ENCODE measurements around the gene NYNRIN. TPM values are rescaled to one million over a fixed set of nuclear protein-coding genes. Genes with fewer than 3 reads are reported as not detected.
A peak's percentile ranks its signal among the peaks of the same experiment; 100 is the strongest.

Gene NYNRIN
- total RNA-seq, 1 experiment from 2014 or later: 0.03 TPM

GRCh38 chr14:24426150-24426911, 27.5 kb downstream of the NYNRIN start:
- DNase-seq (ENCODE audit: low read depth): no peak
- in situ Hi-C loops (cut with HindIII; ENCODE audit: low pct_unique_long_range_greater_than_20kb, low sequenced_read_pairs): no loop called here

GRCh38 chr14:24426912-24427536, 28.2 kb downstream of the NYNRIN start:
- in situ Hi-C loops (cut with HindIII; ENCODE audit: low pct_unique_long_range_greater_than_20kb, low sequenced_read_pairs): no loop called here
- no peak for DNase-seq (ENCODE audit: low read depth)

- in situ Hi-C loops (cut with HindIII; ENCODE audit: low pct_unique_long_range_greater_than_20kb, low sequenced_read_pairs): no loop called here
- DNase-seq (ENCODE audit: low read depth): no peak
Measured at GRCh38 chr14:24427537-24428508, 29.0 kb downstream of the NYNRIN start.

- DNase-seq (ENCODE audit: low read depth): no peak
- in situ Hi-C loops (cut with HindIII; ENCODE audit: low pct_unique_long_range_greater_than_20kb, low sequenced_read_pairs): no loop called here
Measured at GRCh38 chr14:24428628-24429394, 30.0 kb downstream of the NYNRIN start.

GRCh38 chr14:24429395-24430142, 30.8 kb downstream of the NYNRIN start, which contains the start of the genes CBLN3 and KHNYN:
Gene CBLN3 (minus strand): TSS chr14:24429668. CDS start chr14:24429054, 614 bp downstream.
Gene KHNYN (plus strand): TSS chr14:24429954. CDS start chr14:24430731, 777 bp downstream.
- in situ Hi-C loops (cut with HindIII; ENCODE audit: low pct_unique_long_range_greater_than_20kb, low sequenced_read_pairs): loop anchor here (10.0 kb wide), 1 partner anchor 95 kb away; the partner anchor contains the start of genes ADCY4 and RIPK3
- peak; percentile 82 for DNase-seq (ENCODE audit: low read depth)

DNA sequence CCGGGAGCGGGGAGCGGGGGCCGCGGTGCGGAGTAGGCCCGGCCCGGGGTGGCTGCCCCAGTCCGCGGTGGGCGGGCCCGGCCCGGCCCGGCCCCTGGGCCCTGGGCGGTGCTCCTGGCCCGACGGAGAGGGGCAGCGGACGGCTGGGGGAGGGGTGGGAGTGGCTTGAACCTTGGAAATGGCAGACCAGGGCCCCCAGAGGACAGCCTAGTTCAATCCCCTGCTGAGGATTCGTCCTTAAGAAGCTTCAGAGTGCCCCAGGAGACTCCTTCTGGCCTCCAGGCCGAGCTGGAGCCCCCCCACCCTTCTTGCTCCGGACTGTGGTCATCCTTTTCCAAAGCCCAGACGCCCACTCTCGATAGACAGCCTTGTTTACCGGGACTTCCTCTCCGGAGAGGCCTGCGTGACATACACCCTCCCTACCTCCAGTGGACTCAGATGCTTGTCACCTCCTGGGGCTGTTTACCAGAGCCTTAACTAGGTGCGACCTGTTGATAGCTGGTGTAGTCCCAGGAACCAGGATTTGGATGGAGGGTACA, 31.4 kb downstream of the NYNRIN start:
- in situ Hi-C loops (cut with HindIII; ENCODE audit: low pct_unique_long_range_greater_than_20kb, low sequenced_read_pairs): loop anchor here (10.0 kb wide), 1 partner anchor 95 kb away; the partner anchor contains the start of genes ADCY4 and RIPK3
- peak; percentile 77 for DNase-seq (ENCODE audit: low read depth)

DNA sequence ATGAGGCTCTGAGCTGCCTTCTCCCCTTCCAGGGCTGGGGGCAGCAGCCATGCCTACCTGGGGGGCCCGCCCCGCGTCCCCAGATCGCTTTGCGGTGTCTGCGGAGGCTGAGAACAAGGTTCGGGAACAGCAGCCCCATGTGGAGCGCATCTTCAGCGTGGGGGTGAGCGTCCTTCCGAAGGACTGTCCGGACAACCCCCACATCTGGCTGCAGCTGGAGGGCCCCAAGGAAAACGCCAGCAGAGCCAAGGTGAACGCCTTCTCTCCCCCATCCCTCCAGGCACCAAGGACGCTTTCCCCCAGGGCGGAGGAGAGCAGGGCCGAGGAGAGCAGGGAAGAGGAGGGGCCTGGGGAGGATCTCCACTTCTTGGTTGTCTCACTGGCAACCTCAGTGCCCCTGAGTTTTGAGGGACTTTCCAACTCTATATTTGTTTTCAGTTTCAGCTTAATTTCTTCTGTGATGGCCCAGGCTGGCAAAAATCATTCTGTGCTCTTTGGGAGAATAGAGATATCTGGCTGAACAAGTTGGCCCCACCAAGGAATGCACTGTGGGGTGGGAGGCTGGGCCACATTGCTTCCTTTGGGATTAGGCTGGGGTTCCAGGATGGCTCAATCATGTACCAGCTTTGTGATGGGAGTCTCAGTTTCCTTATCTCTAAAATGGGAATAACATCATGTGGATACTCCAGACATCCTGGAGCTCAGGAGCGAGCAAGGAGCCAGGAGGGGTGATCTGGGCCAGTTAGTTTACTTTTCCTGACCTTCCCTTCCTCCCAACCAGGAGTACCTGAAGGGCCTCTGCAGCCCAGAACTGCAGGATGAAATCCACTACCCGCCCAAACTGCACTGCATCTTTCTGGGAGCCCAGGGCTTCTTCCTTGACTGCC, 32.1 kb downstream of the NYNRIN start:
- in situ Hi-C loops (cut with HindIII; ENCODE audit: low pct_unique_long_range_greater_than_20kb, low sequenced_read_pairs): loop anchor here (10.0 kb wide), 1 partner anchor 96 kb away; the partner anchor contains the start of genes ADCY4 and RIPK3
- DNase-seq (ENCODE audit: low read depth): peak; percentile 51

DNA sequence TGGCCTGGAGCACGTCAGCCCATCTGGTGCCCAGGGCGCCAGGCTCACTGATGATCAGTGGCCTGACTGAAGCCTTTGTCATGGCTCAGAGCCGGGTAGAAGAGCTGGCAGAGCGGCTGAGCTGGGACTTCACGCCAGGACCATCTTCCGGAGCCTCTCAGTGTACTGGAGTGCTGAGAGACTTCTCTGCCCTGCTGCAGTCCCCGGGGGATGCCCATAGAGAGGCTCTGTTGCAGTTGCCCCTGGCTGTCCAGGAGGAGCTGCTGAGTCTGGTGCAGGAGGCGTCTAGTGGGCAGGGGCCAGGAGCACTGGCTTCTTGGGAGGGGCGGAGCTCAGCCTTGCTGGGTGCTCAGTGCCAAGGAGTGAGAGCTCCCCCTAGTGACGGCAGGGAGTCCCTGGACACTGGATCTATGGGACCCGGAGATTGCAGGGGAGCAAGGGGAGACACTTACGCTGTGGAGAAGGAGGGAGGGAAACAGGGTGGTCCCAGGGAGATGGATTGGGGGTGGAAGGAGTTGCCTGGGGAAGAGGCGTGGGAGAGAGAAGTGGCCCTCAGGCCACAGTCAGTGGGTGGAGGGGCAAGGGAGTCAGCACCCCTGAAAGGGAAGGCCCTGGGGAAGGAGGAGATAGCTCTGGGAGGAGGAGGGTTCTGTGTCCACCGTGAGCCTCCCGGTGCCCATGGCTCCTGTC, 32.9 kb downstream of the NYNRIN start:
- peak; percentile 66 for DNase-seq (ENCODE audit: low read depth)
- in situ Hi-C loops (cut with HindIII; ENCODE audit: low pct_unique_long_range_greater_than_20kb, low sequenced_read_pairs): loop anchor here (10.0 kb wide), 1 partner anchor 97 kb away; the partner anchor contains the start of genes ADCY4 and RIPK3

DNA sequence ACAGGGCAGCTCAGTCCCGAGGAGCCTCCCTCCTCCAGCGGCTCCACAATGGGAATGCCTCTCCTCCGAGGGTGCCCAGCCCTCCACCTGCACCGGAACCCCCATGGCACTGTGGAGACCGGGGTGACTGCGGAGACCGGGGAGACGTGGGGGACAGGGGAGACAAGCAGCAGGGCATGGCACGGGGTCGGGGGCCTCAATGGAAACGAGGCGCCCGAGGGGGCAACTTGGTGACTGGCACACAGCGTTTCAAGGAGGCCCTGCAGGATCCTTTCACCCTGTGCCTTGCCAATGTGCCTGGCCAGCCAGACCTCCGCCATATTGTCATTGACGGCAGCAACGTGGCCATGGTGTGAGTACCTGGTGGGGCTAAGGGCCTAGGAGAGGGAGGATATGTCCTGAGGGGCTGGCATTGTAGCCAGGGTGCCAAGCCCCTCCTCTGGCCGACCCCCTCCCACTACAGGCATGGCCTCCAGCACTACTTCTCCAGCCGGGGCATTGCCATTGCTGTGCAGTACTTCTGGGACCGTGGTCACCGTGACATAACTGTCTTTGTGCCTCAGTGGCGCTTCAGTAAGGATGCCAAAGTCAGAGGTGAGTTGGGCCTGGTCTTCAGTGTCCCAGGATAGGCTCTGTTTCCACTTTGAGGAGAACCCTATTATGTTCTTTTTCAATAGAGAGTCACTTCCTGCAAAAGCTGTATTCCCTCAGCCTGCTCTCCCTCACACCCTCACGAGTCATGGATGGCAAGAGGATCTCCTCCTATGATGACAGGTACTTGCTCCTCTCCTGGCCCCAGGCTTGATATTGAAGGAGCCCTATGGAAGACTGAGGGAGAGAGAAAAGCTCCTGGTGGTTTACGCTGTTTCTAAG, 33.7 kb downstream of the NYNRIN start:
- in situ Hi-C loops (cut with HindIII; ENCODE audit: low pct_unique_long_range_greater_than_20kb, low sequenced_read_pairs): loop anchor here (10.0 kb wide), 1 partner anchor 98 kb away; the partner anchor contains the start of genes ADCY4 and RIPK3
- no peak for DNase-seq (ENCODE audit: low read depth)

GRCh38 chr14:24434036-24434435, 35.2 kb downstream of the NYNRIN start:
- in situ Hi-C loops (cut with HindIII; ENCODE audit: low pct_unique_long_range_greater_than_20kb, low sequenced_read_pairs): loop anchor here (10.0 kb wide), 1 partner anchor 99 kb away; the partner anchor contains the start of genes ADCY4 and RIPK3
- no peak for DNase-seq (ENCODE audit: low read depth)

GRCh38 chr14:24434676-24435075, 35.9 kb downstream of the NYNRIN start:
- no peak for DNase-seq (ENCODE audit: low read depth)
- in situ Hi-C loops (cut with HindIII; ENCODE audit: low pct_unique_long_range_greater_than_20kb, low sequenced_read_pairs): loop anchor here (10.0 kb wide), 1 partner anchor 100 kb away; the partner anchor contains the start of genes ADCY4 and RIPK3

DNA sequence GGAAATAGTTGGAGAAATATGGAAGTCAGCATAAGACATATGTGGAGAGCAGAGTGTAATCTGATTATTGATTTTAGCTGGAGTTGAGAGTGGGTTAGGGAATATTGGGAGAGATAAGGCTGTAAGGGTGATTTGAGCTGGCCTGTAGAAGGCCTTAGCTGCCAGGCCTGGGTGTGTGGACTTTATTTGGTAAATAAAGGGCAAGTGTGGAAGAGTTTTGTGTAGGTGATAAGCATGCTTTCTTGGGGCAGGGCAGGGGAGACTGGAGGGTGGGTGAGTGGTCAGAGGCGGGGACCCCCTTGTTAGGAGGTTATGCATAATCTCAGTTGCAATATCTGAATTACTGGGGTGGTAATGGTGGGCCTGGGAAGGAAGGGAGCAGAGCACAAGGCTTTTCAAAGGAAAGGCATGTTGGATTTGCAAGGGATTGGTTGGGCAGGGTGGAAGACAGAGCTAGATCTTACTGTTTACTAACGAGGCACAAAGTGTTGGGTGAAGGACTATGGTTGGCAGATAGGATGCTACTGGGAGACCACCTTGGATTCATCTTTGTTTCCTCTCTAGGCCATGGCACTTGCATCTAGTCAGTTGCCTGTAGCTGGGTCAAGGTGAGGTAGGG, 36.5 kb downstream of the NYNRIN start:
- in situ Hi-C loops (cut with HindIII; ENCODE audit: low pct_unique_long_range_greater_than_20kb, low sequenced_read_pairs): loop anchor here (10.0 kb wide), 1 partner anchor 100 kb away; the partner anchor contains the start of genes ADCY4 and RIPK3
- DNase-seq (ENCODE audit: low read depth): no peak

DNA sequence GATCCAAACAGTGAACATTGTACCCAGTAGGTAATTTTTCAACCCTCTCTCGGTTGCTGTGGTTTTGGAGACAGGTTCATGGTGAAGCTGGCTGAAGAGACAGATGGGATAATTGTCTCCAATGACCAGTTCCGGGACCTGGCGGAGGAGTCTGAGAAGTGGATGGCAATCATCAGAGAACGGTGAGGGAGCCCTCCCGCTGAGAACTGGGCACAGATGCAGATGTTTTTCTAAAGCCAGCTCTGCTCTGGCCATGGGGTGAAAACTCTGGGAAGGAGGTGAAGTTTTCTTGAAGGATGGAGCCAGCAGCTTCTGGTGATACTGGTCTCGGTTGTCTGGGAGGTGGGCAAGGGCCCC, 37.2 kb downstream of the NYNRIN start:
- in situ Hi-C loops (cut with HindIII; ENCODE audit: low pct_unique_long_range_greater_than_20kb, low sequenced_read_pairs): loop anchor here (10.0 kb wide), 1 partner anchor 101 kb away; the partner anchor contains the start of genes ADCY4 and RIPK3
- DNase-seq (ENCODE audit: low read depth): no peak
